GM19240 (cell line): ENCODE results near the gene GBE1.

Source experiments
- DNase-seq: peaks from one replicate; pipeline ENCODE4 v3.0.0; 2011; ENCODE audit warnings: low spot score; ENCODE audit not compliant: insufficient read length

Gene GBE1

GRCh38 chr3:81624756-81625155, 136.7 kb downstream of the GBE1 start:
- DNase-seq = no peak

GRCh38 chr3:81622395-81622794, 139.1 kb downstream of the GBE1 start:
- DNase-seq = no peak

DNA sequence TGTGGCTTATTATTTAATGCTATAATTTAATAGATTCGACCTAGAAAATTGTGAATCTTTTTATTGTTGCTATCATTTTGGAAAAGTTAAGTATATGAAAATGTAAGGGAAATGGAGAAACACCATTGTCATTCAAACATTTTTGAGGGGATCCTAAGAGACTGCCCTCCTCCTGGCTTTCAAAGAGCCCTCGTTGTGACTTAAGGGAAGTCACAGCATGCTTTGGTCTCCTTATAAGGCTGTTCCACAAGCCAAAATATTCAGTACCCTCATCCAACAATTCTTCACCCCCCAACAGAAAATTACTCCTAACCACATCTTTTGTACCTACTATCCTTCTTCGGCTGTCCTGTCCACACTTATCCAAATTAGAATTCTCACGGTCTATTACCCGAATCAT, 140.2 kb downstream of the GBE1 start:
- DNase-seq = no peak

DNA sequence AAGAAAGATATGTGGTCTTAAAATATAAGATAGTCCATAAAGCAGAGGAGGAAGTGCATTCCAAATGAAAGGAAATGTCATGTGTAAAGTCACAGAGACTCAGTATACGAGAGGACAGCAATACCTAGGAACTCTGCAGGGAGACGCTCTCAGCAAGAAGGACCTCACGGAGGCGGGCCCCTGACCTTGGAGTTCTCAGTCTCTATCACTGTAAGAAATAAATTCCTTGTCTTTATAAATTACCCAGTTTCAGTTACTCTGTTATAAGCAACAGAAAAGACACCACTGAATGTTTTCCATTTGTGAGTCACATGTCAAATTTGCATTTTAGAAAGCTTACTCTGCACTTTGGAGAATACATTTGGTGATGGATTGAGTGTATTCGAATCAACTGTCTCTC, 140.6 kb downstream of the GBE1 start:
- no peak for DNase-seq

DNA sequence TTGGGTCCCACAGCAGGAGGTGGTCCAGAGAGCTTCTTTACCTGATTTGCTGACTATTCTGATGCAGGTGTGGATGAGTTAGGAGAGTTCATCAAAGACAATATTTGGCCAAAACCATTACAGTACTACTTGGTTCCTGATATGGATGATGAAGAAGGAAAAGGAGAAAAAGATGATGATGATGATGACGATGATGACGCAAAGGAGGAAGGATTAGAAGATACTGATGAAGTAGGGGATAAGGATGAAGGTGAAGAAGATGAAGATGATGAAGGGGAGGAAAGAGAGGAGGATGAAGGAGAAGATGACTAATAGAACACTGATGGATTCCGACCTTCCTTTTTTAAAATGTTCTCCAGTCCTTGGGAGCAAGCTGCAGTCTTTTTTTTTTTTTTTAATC, 148.7 kb downstream of the GBE1 start:
- DNase-seq = no peak

- no peak for DNase-seq
Observed at GRCh38 chr3:81602781-81603180, 158.7 kb downstream of the GBE1 start.

- DNase-seq = no peak
Observed at GRCh38 chr3:81601707-81602305, 159.6 kb downstream of the GBE1 start.

GRCh38 chr3:81592101-81592500, 169.3 kb downstream of the GBE1 start:
- DNase-seq = no peak

- DNase-seq = no peak
Observed at GRCh38 chr3:81585937-81586336, 175.5 kb downstream of the GBE1 start.

GRCh38 chr3:81585056-81585455, 176.4 kb downstream of the GBE1 start:
- no peak for DNase-seq

DNA sequence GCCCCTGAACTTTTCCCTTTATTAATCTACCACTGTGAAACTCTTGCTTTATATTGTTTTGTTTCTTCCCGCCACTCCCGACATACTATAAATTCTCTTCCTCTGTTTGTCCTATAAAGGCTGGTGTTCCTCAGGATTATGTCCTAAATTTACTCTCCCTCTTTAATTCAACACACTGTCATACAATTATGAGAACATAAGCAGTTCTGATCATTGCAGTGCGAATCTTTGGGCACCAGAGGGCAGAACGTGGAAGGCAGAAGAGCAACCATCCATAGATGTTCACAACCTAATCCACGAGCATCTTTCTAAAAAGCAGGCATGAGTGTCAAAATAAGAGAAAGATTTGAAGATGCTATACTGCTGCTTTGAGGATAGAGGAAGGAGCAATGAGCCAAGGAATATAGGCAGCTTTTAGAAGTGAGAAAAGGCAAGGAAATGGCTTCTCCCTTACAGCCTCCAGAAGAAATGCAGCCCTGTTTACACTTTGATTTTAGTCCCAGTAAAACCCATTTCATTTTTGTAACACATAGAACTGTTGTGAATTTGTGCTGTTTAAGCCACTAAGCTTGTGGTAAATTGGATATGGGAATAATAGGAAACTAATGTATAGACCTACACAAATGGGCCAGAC, 179.4 kb downstream of the GBE1 start:
- DNase-seq = no peak

GRCh38 chr3:81580355-81580754, 181.1 kb downstream of the GBE1 start:
- DNase-seq = no peak

GRCh38 chr3:81579744-81580143, 181.7 kb downstream of the GBE1 start:
- DNase-seq = no peak

DNA sequence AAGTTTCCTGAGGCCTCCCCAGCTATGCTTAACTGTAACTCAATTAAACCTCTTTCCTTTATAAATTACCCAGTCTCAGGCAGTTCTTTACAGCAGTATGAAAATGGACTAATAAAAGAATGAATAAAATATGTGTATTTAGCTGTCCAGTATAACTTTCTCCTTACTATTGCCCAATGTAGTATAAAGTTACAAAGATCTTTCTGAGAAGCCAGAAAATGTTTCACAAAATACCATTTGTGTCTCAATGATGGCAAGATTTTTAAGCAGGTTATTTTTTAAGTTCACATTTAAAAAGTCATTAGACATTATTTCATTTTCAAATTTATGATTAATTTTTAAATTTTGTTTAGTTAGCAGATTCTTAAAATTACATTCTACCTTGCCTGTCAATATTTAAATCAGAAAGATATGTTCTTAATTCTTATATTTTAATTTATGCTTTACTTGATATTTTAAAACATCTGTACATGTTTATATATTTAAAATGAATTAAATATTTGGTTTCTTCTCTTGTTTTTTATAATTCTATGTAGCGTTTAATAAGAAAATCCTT, 189.2 kb downstream of the GBE1 start:
- DNase-seq = no peak

- DNase-seq = no peak
Observed at GRCh38 chr3:81568378-81568777, 193.1 kb downstream of the GBE1 start.

- no peak for DNase-seq
Observed at GRCh38 chr3:81565041-81565440, 196.4 kb downstream of the GBE1 start.

- no peak for DNase-seq
Observed at GRCh38 chr3:81558106-81558505, 203.3 kb downstream of the GBE1 start.

DNA sequence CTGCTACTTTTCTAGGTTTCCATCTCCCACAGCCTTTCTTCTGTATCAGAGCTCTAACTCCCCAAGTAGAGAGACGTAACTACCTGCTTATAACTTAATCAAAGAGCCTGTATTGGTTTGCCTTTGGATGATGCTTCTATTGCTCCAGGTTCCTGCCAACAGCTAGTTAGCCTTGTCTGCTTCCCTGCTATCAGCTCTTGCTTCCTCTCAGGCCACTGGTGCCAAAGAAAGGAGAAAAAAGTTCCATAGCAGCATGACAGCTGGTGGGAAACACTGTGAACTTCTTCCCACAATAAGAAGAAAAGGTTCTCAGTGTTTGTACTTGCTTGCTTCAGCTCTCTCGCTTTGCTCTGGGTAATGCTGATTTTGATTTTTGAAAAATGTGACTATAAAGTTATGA, 206.6 kb downstream of the GBE1 start:
- DNase-seq = no peak

GRCh38 chr3:81554388-81554787, 207.1 kb downstream of the GBE1 start:
- DNase-seq = no peak

- no peak for DNase-seq
Observed at GRCh38 chr3:81550415-81550814, 211.0 kb downstream of the GBE1 start.

- no peak for DNase-seq
Observed at GRCh38 chr3:81549831-81550230, 211.6 kb downstream of the GBE1 start.

DNA sequence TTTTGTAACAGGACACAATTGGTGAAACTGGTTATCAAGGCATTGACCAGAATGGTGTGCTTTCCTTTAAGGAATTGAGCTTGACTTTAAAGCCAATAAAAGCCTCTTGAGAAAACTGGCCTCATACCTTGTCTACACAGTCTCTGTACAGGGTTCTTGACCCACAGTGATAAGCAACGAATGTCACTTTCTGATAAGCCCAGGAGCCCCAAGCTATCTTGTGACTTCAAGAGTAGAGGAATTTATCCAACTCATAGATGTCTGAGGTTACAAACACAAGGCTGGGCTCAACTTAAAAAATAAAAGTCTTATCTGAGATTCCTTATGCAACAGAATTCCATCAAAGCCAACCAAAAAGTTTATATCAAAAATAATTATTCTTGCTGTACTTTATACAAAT, 212.1 kb downstream of the GBE1 start:
- no peak for DNase-seq

GRCh38 chr3:81545572-81545971, 215.9 kb downstream of the GBE1 start:
- DNase-seq = no peak
